Endothelial cell of umbilical vein (primary cell): ENCODE data around the gene NAV2.

Experiments
- EZH2 ChIP-seq: IDR thresholded peaks from 2 replicates; pipeline ENCODE4 v1.6.1; 2012; ENCODE audit warnings: borderline replicate concordance, low read depth, mild to moderate bottlenecking, moderate library complexity, low read length, inconsistent platforms; ENCODE audit not compliant: severe bottlenecking
- FOS ChIP-seq: IDR thresholded peaks from 2 replicates; pipeline ENCODE4 v1.6.1; 2011; ENCODE audit warnings: mild to moderate bottlenecking, low read length, moderate library complexity, borderline replicate concordance; ENCODE audit not compliant: insufficient read depth
- JUN ChIP-seq: IDR thresholded peaks from 2 replicates; pipeline ENCODE4 v1.6.1; 2011; ENCODE audit warnings: borderline replicate concordance, low read depth; ENCODE audit not compliant: insufficient read length, insufficient read depth
- MAX ChIP-seq: IDR thresholded peaks from 2 replicates; pipeline ENCODE4 v1.6.1; 2011; ENCODE audit not compliant: insufficient read depth, insufficient read length
- MYC ChIP-seq: IDR thresholded peaks from one replicate; pipeline ENCODE4 v1.6.1; 2011; ENCODE audit warnings: mild to moderate bottlenecking, low read depth, low read length
- POLR2A ChIP-seq: IDR thresholded peaks from 2 replicates; pipeline ENCODE4 v1.6.1; 2012; ENCODE audit warnings: low read depth, mild to moderate bottlenecking, control low read depth, low read length
- POLR2AphosphoS5 ChIP-seq: IDR thresholded peaks from 2 replicates; pipeline ENCODE4 v1.6.1; 2012; ENCODE audit warnings: low read depth, mild to moderate bottlenecking, control low read depth, low read length, moderate library complexity; ENCODE audit not compliant: insufficient read depth
- TF ChIP-seq, protein P1 (sequence below), 2 donors: IDR thresholded peaks; 1 replicate in 1 of 2; 2 replicates in 1 of 2; pipeline ENCODE4 v1.5.1; 2011; ENCODE audit warnings: low read length in 2 of 2, mild to moderate bottlenecking in 2 of 2, moderate library complexity in 2 of 2, control low read depth in 1 of 2, inconsistent platforms in 1 of 2, low read depth in 1 of 2; ENCODE audit not compliant: insufficient read depth in 1 of 2; ENCODE audit errors: extremely low read depth in 1 of 2

DNA sequence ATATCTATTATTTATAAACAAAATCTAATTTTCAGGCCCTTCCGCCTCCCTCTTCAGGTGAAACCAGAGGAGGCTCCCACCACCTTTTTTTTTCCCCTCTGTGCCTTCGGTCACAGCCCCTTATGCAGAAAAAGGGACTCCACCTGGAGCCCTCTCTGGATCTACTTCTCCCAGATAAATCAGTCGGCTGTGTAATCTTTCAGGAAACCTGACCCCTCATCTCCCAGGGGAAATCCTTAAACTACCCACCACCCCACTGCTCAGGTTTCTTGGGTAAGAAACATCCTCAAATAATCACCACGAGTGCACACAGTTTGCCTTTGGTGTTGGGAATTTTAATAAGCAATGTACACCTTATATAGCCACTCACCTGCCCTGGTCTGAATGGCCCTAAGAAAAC is 104.2 kb downstream of the NAV2 start:
- TF ChIP-seq MYC (no peak), POLR2AphosphoS5 (no peak), FOS (no peak), EZH2 (no peak), POLR2A (no peak), JUN (no peak), MAX (no peak)
- TF ChIP-seq, protein P1, sequence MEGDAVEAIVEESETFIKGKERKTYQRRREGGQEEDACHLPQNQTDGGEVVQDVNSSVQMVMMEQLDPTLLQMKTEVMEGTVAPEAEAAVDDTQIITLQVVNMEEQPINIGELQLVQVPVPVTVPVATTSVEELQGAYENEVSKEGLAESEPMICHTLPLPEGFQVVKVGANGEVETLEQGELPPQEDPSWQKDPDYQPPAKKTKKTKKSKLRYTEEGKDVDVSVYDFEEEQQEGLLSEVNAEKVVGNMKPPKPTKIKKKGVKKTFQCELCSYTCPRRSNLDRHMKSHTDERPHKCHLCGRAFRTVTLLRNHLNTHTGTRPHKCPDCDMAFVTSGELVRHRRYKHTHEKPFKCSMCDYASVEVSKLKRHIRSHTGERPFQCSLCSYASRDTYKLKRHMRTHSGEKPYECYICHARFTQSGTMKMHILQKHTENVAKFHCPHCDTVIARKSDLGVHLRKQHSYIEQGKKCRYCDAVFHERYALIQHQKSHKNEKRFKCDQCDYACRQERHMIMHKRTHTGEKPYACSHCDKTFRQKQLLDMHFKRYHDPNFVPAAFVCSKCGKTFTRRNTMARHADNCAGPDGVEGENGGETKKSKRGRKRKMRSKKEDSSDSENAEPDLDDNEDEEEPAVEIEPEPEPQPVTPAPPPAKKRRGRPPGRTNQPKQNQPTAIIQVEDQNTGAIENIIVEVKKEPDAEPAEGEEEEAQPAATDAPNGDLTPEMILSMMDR (IDR thresholded peaks at IDR 0.05; ENCODE audit: extremely low read depth in 1 of 2, insufficient read depth in 1 of 2, low read depth in 1 of 2, low read length in 2 of 2), result no peak
